ENCODE results near the gene NES. TPM values are rescaled to one million over a fixed set of nuclear protein-coding genes. Genes with fewer than 3 reads are reported as not detected.

Gene NES
- 100 to 1,000 TPM in 3 of 4 donors, 10 to 100 TPM in 1; 55.8 to 159 (median 147) TPM for polyA plus RNA-seq (ENCODE audit: insufficient read length in 4 of 4)

- DNase-seq (ENCODE audit: low read depth in 4 of 4, low spot score in 3 of 4), result peak in 1 of 4 donors; percentile 53
Observed at GRCh38 chr1:156676820-156677615, at the start of gene NES. Gene NES, minus strand, starts transcription at chr1:156677407. Its CDS starts 143 bp downstream, at chr1:156677264.

GRCh38 chr1:156726549-156727226 lies 49.5 kb upstream of the NES start:
- no peak for DNase-seq (ENCODE audit: low read depth in 4 of 4, low spot score in 3 of 4)

GRCh38 chr1:156725683-156726280 lies 48.6 kb upstream of the NES start:
- peak in 1 of 4 donors; percentile 85 for DNase-seq (ENCODE audit: low read depth in 4 of 4, low spot score in 3 of 4)

- DNase-seq (ENCODE audit: low read depth in 4 of 4, low spot score in 3 of 4), result no peak
Observed at GRCh38 chr1:156721535-156721934, 44.3 kb upstream of the NES start.

- no peak for DNase-seq (ENCODE audit: low read depth in 4 of 4, low spot score in 3 of 4)
Observed at GRCh38 chr1:156721131-156721530, 43.9 kb upstream of the NES start.

GRCh38 chr1:156717351-156717750 lies 40.1 kb upstream of the NES start:
- DNase-seq (ENCODE audit: low read depth in 4 of 4, low spot score in 3 of 4), result no peak

GRCh38 chr1:156714830-156715229 lies 37.6 kb upstream of the NES start:
- DNase-seq (ENCODE audit: low read depth in 4 of 4, low spot score in 3 of 4), result no peak

- no peak for DNase-seq (ENCODE audit: low read depth in 4 of 4, low spot score in 3 of 4)
Observed at GRCh38 chr1:156712626-156713025, 35.4 kb upstream of the NES start.

- no peak for DNase-seq (ENCODE audit: low read depth in 4 of 4, low spot score in 3 of 4)
Observed at GRCh38 chr1:156711011-156711817, 34.0 kb upstream of the NES start.

GRCh38 chr1:156709757-156710489 lies 32.7 kb upstream of the NES start:
- DNase-seq (ENCODE audit: low read depth in 4 of 4, low spot score in 3 of 4), result no peak

- no peak for DNase-seq (ENCODE audit: low read depth in 4 of 4, low spot score in 3 of 4)
Observed at GRCh38 chr1:156709031-156709430, 31.8 kb upstream of the NES start.

- no peak for DNase-seq (ENCODE audit: low read depth in 4 of 4, low spot score in 3 of 4)
Observed at GRCh38 chr1:156708218-156708661, 31.0 kb upstream of the NES start.

GRCh38 chr1:156707417-156708217 lies 30.4 kb upstream of the NES start:
- no peak for DNase-seq (ENCODE audit: low read depth in 4 of 4, low spot score in 3 of 4)

GRCh38 chr1:156706657-156707416 lies 29.6 kb upstream of the NES start:
- no peak for DNase-seq (ENCODE audit: low read depth in 4 of 4, low spot score in 3 of 4)

- peak in 1 of 4 donors; percentile 71 for DNase-seq (ENCODE audit: low read depth in 4 of 4, low spot score in 3 of 4)
Observed at GRCh38 chr1:156705918-156706656, 28.9 kb upstream of the NES start.

- DNase-seq (ENCODE audit: low read depth in 4 of 4, low spot score in 3 of 4), result no peak
Observed at GRCh38 chr1:156705321-156705917, 28.2 kb upstream of the NES start, which contains the start of gene CRABP2. Gene CRABP2, minus strand, starts transcription at chr1:156705583. Its CDS starts 137 bp downstream, at chr1:156705446.

- DNase-seq (ENCODE audit: low read depth in 4 of 4, low spot score in 3 of 4), result no peak
Observed at GRCh38 chr1:156704930-156705320, 27.7 kb upstream of the NES start.
